H1 (cell line): ENCODE results near the gene CARD14.

Experiments used
- BCL11A ChIP-seq, 2 experiments: IDR thresholded peaks; one replicate each; pipeline ENCODE4 v1.6.1; 2011; ENCODE audit warnings: low read depth in 2 of 2, low read length in 2 of 2, mild to moderate bottlenecking in 2 of 2
- CHD2 ChIP-seq: IDR thresholded peaks from 2 replicates; pipeline ENCODE4 v1.6.1; 2012; ENCODE audit warnings: low read length, improper control_type of control experiment
- EP300 ChIP-seq, 2 experiments: IDR thresholded peaks; 1 replicate in 1 of 2; 2 replicates in 1 of 2; pipeline ENCODE4 v1.6.1; 2011 to 2012; ENCODE audit warnings: low read depth in 2 of 2, low read length in 2 of 2, mild to moderate bottlenecking in 2 of 2, borderline replicate concordance in 1 of 2, inconsistent platforms in 1 of 2, moderate library complexity in 1 of 2
- EZH2 ChIP-seq: fragments of 200-600 bp; sonication (generic); IDR thresholded peaks from 2 replicates; pipeline ENCODE4 v1.7.1; 2012; ENCODE audit warnings: low read depth, mild to moderate bottlenecking, moderate library complexity, low read length, inconsistent platforms; ENCODE audit not compliant: severe bottlenecking
- JUND ChIP-seq: IDR thresholded peaks from 2 replicates; pipeline ENCODE4 v1.6.1; 2011; ENCODE audit warnings: mild to moderate bottlenecking, improper control_type of control experiment, low read length
- KDM1A ChIP-seq: fragments of 200-600, 300-600 bp; sonication (generic); IDR thresholded peaks from 2 replicates; pipeline ENCODE4 v1.7.1; 2016; ENCODE audit warnings: mild to moderate bottlenecking, low read length, borderline replicate concordance
- POLR2A ChIP-seq, 2 experiments: IDR thresholded peaks; 1 replicate in 1 of 2; 2 replicates in 1 of 2; pipeline ENCODE4 v1.6.1; 2011; ENCODE audit warnings: low read depth in 2 of 2, low read length in 2 of 2, mild to moderate bottlenecking in 2 of 2; ENCODE audit errors: control extremely low read depth in 1 of 2
- RAD21 ChIP-seq, 2 experiments: IDR thresholded peaks in 1 of 2; conservative IDR thresholded peaks in 1 of 2; 2 replicates each; pipeline ENCODE4 v1.6.1; 2011; ENCODE audit warnings: low read depth in 2 of 2, low read length in 2 of 2, improper control_type of control experiment in 1 of 2, inconsistent platforms in 1 of 2, mild to moderate bottlenecking in 1 of 2, moderate library complexity in 1 of 2
- SP1 ChIP-seq: IDR thresholded peaks from 2 replicates; pipeline ENCODE4 v1.6.1; 2011; ENCODE audit warnings: low read depth, low read length
- ZNF274 ChIP-seq: IDR thresholded peaks from 2 replicates; pipeline ENCODE4 v1.7.0; 2012; ENCODE audit warnings: low read length, borderline replicate concordance; ENCODE audit errors: extremely low read depth
- TF ChIP-seq, protein P1 (sequence below), 3 experiments: IDR thresholded peaks; 1 replicate in 2 of 3; 2 replicates in 1 of 3; pipeline versions ENCODE4 v1.5.1 to v1.6.1; 2011; ENCODE audit warnings: low read length in 3 of 3, mild to moderate bottlenecking in 3 of 3, inconsistent platforms in 2 of 3, low read depth in 1 of 3, moderate library complexity in 1 of 3; ENCODE audit not compliant: insufficient read depth in 1 of 3; ENCODE audit errors: control extremely low read depth in 1 of 3

DNA sequence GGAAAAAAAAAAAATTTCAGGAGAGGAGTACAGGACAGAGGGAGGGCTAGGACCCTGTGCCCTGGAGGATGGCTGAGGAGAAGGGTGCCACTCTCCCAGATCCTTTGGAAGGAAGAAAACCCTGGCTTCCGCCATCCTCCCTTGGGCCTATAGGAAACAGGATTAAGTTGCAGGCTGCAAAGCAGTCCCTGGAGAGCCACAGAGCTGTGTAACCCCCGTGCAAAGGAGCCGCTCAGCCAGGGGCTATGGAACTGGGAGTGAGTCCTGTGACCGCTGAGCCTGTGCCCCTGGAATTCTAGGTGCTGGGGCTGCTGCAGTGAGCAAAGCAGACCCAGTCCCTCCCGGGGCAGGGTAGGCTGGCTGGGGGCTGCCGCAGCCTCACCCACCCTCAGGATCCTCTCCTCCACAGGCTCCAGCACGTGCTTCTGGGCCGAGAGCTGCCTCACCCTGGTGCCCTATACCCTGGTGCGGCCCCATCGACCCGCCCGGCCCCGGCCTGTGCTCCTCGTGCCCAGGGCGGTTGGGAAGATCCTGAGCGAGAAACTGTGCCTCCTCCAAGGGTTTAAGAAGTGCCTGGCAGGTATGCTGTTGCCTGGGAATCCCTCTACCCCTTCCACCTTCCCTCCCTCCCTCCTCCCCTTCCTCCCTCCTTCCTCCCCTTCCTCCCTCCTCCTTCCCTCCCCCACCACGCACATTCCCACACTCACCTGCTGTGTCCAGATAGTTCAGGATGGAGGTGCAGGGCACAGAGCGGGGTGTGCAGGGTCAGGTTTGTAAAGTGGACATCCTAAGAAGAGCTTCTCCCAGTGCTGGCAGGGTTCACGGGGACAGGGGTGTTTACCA is 35.0 kb downstream of the CARD14 start:
- TF ChIP-seq, protein P1, sequence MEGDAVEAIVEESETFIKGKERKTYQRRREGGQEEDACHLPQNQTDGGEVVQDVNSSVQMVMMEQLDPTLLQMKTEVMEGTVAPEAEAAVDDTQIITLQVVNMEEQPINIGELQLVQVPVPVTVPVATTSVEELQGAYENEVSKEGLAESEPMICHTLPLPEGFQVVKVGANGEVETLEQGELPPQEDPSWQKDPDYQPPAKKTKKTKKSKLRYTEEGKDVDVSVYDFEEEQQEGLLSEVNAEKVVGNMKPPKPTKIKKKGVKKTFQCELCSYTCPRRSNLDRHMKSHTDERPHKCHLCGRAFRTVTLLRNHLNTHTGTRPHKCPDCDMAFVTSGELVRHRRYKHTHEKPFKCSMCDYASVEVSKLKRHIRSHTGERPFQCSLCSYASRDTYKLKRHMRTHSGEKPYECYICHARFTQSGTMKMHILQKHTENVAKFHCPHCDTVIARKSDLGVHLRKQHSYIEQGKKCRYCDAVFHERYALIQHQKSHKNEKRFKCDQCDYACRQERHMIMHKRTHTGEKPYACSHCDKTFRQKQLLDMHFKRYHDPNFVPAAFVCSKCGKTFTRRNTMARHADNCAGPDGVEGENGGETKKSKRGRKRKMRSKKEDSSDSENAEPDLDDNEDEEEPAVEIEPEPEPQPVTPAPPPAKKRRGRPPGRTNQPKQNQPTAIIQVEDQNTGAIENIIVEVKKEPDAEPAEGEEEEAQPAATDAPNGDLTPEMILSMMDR (IDR thresholded peaks at IDR 0.05; ENCODE audit: control extremely low read depth in 1 of 3, insufficient read depth in 1 of 3, low read depth in 1 of 3, low read length in 3 of 3): no peak
- TF ChIP-seq EZH2 (no peak), CHD2 (no peak), KDM1A (no peak), JUND (no peak), EP300 (IDR thresholded peaks at IDR 0.05; ENCODE audit: borderline replicate concordance in 1 of 2, low read depth in 2 of 2, low read length in 2 of 2) (no peak), BCL11A (IDR thresholded peaks at IDR 0.05; ENCODE audit: low read depth in 2 of 2, low read length in 2 of 2) (no peak), RAD21 (IDR thresholded peaks at IDR 0.05 in 1 of 2, conservative IDR thresholded peaks at IDR 0.05 in 1 of 2; ENCODE audit: low read depth in 2 of 2, low read length in 2 of 2) (no peak), POLR2A (IDR thresholded peaks at IDR 0.05; ENCODE audit: control extremely low read depth in 1 of 2, low read depth in 2 of 2, low read length in 2 of 2) (no peak), ZNF274 (no peak), SP1 (no peak)
